ENCODE data around the gene EHBP1. TPM values are rescaled to one million over a fixed set of nuclear protein-coding genes. Genes with fewer than 3 reads are reported as not detected.

EHBP1 gene
- polyA plus RNA-seq, 1 of the 3 experiments (the other 2 are of a cell fraction): 62.7 TPM

DNA sequence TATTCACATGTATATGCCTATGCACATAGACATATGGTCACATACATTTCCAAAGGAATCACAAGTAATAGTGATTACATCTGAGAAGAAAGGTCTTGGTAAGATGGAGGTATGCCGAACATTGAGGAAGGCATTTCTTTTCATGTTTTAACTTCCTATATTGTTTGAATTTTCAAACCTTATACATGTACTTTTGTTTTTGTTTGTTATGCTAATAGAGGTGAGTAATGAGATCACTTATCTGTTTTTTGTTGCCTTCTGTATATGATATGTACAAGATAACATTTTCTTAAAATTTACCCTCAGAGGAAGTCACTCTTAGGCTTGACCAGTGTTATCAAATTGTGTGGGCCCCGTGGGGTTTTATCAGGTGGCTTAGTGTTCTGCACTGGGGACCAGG is 178.6 kb downstream of the EHBP1 start:
- 76% methylated on average over 2 of the region's 2 CpGs for WGBS (ENCODE audit: low lambda C conversion rate)
- ChIA-PET POLR2A (no interaction called here), CTCF (no interaction called here)
- Histone ChIP-seq H3K4me3 (ENCODE audit: low read depth in 2 of 2, low read length in 1 of 2) (no peak overlapping the region), H3K27ac (ENCODE audit: low read depth in 2 of 2, low read length in 1 of 2) (no peak overlapping the region), H2AFZ (ENCODE audit: low read depth) (no peak overlapping the region), H3K4me1 (ENCODE audit: control insufficient read depth in 1 of 2, insufficient read depth in 2 of 2, low read depth in 1 of 2, low read length in 1 of 2) (peaks cover 0 to 5% of the 10 kb centered on the region in 2 experiments; a peak in 1 of 4 replicates), H3K9me2 (no peaks in the 10 kb centered on the region), H3K9ac (no peak overlapping the region), H3K79me2 (ENCODE audit: insufficient read depth) (no peaks in the 10 kb centered on the region), H3F3A (replicated peaks; ENCODE audit: insufficient read depth) (peaks cover 5% of the 10 kb centered on the region), H3K9me3 (no peaks in the 10 kb centered on the region), H3K27me3 (ENCODE audit: insufficient read depth) (no peaks in the 10 kb centered on the region), H3K36me3 (replicated peaks in 1 of 2; ENCODE audit: control insufficient read depth in 1 of 2, insufficient read depth in 2 of 2, low read length in 1 of 2) (peaks cover 0 to 23% of the 10 kb centered on the region in 2 experiments), H3K4me2 (no peak overlapping the region), H4K20me1 (ENCODE audit: insufficient read depth) (no peaks in the 10 kb centered on the region)
- TF ChIP-seq, protein P1, sequence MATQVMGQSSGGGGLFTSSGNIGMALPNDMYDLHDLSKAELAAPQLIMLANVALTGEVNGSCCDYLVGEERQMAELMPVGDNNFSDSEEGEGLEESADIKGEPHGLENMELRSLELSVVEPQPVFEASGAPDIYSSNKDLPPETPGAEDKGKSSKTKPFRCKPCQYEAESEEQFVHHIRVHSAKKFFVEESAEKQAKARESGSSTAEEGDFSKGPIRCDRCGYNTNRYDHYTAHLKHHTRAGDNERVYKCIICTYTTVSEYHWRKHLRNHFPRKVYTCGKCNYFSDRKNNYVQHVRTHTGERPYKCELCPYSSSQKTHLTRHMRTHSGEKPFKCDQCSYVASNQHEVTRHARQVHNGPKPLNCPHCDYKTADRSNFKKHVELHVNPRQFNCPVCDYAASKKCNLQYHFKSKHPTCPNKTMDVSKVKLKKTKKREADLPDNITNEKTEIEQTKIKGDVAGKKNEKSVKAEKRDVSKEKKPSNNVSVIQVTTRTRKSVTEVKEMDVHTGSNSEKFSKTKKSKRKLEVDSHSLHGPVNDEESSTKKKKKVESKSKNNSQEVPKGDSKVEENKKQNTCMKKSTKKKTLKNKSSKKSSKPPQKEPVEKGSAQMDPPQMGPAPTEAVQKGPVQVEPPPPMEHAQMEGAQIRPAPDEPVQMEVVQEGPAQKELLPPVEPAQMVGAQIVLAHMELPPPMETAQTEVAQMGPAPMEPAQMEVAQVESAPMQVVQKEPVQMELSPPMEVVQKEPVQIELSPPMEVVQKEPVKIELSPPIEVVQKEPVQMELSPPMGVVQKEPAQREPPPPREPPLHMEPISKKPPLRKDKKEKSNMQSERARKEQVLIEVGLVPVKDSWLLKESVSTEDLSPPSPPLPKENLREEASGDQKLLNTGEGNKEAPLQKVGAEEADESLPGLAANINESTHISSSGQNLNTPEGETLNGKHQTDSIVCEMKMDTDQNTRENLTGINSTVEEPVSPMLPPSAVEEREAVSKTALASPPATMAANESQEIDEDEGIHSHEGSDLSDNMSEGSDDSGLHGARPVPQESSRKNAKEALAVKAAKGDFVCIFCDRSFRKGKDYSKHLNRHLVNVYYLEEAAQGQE (IDR thresholded peaks at IDR 0.05; ENCODE audit: low read depth, low read length): no peak
- TF ChIP-seq, protein P2, sequence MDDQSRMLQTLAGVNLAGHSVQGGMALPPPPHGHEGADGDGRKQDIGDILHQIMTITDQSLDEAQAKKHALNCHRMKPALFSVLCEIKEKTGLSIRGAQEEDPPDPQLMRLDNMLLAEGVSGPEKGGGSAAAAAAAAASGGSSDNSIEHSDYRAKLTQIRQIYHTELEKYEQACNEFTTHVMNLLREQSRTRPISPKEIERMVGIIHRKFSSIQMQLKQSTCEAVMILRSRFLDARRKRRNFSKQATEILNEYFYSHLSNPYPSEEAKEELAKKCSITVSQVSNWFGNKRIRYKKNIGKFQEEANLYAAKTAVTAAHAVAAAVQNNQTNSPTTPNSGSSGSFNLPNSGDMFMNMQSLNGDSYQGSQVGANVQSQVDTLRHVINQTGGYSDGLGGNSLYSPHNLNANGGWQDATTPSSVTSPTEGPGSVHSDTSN (IDR thresholded peaks at IDR 0.05): no peak
- no peak for TF ChIP-seq MXI1 (IDR thresholded peaks at IDR 0.05; ENCODE audit: low read depth, low read length)
- TF ChIP-seq FOXM1 (IDR thresholded peaks at IDR 0.05; ENCODE audit: low read depth): no peak
- TF ChIP-seq FOSL2 (IDR thresholded peaks at IDR 0.05; ENCODE audit: borderline replicate concordance, low read depth): no peak
- TF ChIP-seq, protein P3, sequence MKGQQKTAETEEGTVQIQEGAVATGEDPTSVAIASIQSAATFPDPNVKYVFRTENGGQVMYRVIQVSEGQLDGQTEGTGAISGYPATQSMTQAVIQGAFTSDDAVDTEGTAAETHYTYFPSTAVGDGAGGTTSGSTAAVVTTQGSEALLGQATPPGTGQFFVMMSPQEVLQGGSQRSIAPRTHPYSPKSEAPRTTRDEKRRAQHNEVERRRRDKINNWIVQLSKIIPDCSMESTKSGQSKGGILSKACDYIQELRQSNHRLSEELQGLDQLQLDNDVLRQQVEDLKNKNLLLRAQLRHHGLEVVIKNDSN (IDR thresholded peaks at IDR 0.05; ENCODE audit: borderline replicate concordance, low read depth): no peak
- TF ChIP-seq, protein P4, sequence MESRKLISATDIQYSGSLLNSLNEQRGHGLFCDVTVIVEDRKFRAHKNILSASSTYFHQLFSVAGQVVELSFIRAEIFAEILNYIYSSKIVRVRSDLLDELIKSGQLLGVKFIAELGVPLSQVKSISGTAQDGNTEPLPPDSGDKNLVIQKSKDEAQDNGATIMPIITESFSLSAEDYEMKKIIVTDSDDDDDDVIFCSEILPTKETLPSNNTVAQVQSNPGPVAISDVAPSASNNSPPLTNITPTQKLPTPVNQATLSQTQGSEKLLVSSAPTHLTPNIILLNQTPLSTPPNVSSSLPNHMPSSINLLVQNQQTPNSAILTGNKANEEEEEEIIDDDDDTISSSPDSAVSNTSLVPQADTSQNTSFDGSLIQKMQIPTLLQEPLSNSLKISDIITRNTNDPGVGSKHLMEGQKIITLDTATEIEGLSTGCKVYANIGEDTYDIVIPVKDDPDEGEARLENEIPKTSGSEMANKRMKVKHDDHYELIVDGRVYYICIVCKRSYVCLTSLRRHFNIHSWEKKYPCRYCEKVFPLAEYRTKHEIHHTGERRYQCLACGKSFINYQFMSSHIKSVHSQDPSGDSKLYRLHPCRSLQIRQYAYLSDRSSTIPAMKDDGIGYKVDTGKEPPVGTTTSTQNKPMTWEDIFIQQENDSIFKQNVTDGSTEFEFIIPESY (IDR thresholded peaks at IDR 0.05; ENCODE audit: borderline replicate concordance, low read depth): no peak
- no peak for TF ChIP-seq TEAD4 (IDR thresholded peaks at IDR 0.05; ENCODE audit: borderline replicate concordance, insufficient read depth)
- TF ChIP-seq EZH2phosphoT487 (IDR thresholded peaks at IDR 0.05; ENCODE audit: borderline replicate concordance, low read depth): no peak
- no peak for TF ChIP-seq RXRA (IDR thresholded peaks at IDR 0.05; ENCODE audit: borderline replicate concordance, low read depth)
- no peak for DNase-seq
